K562 (cell line): Measurements from ENCODE around the gene BEST1. TPM values are rescaled to one million over a fixed set of nuclear protein-coding genes. Genes with fewer than 3 reads are reported as not detected.

Experiments
- CREB3L1 ChIP-seq: fragments of 450-650 bp; IDR thresholded peaks from 2 replicates; pipeline ENCODE4 v1.6.1; 2014; ENCODE audit warnings: low read depth, mild to moderate bottlenecking, moderate library complexity, borderline replicate concordance
- GABPB1 ChIP-seq: sonication (generic); formaldehyde crosslinking; IDR thresholded peaks from 2 replicates; pipeline ENCODE4 v1.8.0; 2022; ENCODE audit warnings: mild to moderate bottlenecking, missing genetic modification reagents
- GABPB2 ChIP-seq: fragments of 250-450 bp; sonication (Bioruptor Pico); conservative IDR thresholded peaks from 2 replicates; pipeline ENCODE4 v1.5.1; 2021; ENCODE audit warnings: mild to moderate bottlenecking
- HES1 ChIP-seq: fragments of 450-650 bp; IDR thresholded peaks from 2 replicates; pipeline ENCODE4 v1.6.1; 2016; ENCODE audit warnings: low read depth, mild to moderate bottlenecking, moderate library complexity
- KAT7 ChIP-seq: sonication (generic); formaldehyde crosslinking; IDR thresholded peaks from 2 replicates; pipeline ENCODE4 v1.8.0; 2022; ENCODE audit warnings: missing genetic modification reagents, mild to moderate bottlenecking, borderline replicate concordance
- NFATC3 ChIP-seq: fragments of 450-650 bp; IDR thresholded peaks from 2 replicates; pipeline ENCODE4 v1.6.1; 2017; ENCODE audit warnings: mild to moderate bottlenecking
- NRF1 ChIP-seq, 2 experiments: fragments of 450-650 bp; IDR thresholded peaks in 1 of 2; conservative IDR thresholded peaks in 1 of 2; 2 replicates each; pipeline ENCODE4 v1.6.1; 2014; ENCODE audit warnings: mild to moderate bottlenecking in 2 of 2
- PATZ1 ChIP-seq: fragments of 250-450 bp; sonication (Bioruptor Pico); IDR thresholded peaks from 2 replicates; pipeline ENCODE4 v1.5.0; 2020; ENCODE audit warnings: mild to moderate bottlenecking, borderline replicate concordance
- PML ChIP-seq: IDR thresholded peaks from 2 replicates; pipeline ENCODE4 v1.6.1; 2012; ENCODE audit warnings: low read length, inconsistent platforms
- SPI1 ChIP-seq: IDR thresholded peaks from 2 replicates; pipeline ENCODE4 v1.6.1; 2011; ENCODE audit warnings: low read depth, low read length, control low read depth, borderline replicate concordance
- TAF1 ChIP-seq: IDR thresholded peaks from 2 replicates; pipeline ENCODE4 v1.6.1; 2011; ENCODE audit warnings: mild to moderate bottlenecking, low read length, moderate library complexity; ENCODE audit not compliant: insufficient read depth, control insufficient read depth, severe bottlenecking; ENCODE audit errors: extremely low read depth
- USF2 ChIP-seq: sonication (generic); formaldehyde crosslinking; IDR thresholded peaks from 2 replicates; pipeline ENCODE4 v1.5.0; 2020; ENCODE audit warnings: missing genetic modification reagents
- VEZF1 ChIP-seq: fragments of 200-800 bp; sonication (Bioruptor generic); IDR thresholded peaks from 2 replicates; pipeline ENCODE4 v1.6.1; 2017; ENCODE audit warnings: missing genetic modification characterization, missing compliant biosample characterization
- ZNF274 ChIP-seq: IDR thresholded peaks from 2 replicates; pipeline ENCODE4 v1.6.1; 2011; ENCODE audit warnings: low read depth, mild to moderate bottlenecking, low read length, moderate library complexity, borderline replicate concordance
- ZNF3 ChIP-seq: fragments of 250-450 bp; sonication (Bioruptor Pico); IDR thresholded peaks from 2 replicates; pipeline ENCODE4 v1.5.0; 2021; ENCODE audit warnings: mild to moderate bottlenecking, moderate library complexity
- ZNF57 ChIP-seq: fragments of 450-650 bp; formaldehyde crosslinking; IDR thresholded peaks from 2 replicates; pipeline ENCODE4 v1.4.0; 2020; ENCODE audit warnings: mild to moderate bottlenecking, moderate library complexity
- ZNF764 ChIP-seq: fragments of 250-450 bp; sonication (Bioruptor Pico); IDR thresholded peaks from 2 replicates; pipeline ENCODE4 v1.4.0; 2020; ENCODE audit warnings: low read depth, mild to moderate bottlenecking, moderate library complexity
- polyA plus RNA-seq, 8 experiments: library from polyadenylated mRNA; depleted of rRNA in 4 of 8; stranded (reverse) in 5 of 8; unstranded in 3 of 8; fragments of >200 nt; fragmentation: Nextera tagmentation in 2 of 8; fragmentation: Illumina TruSeq in 1 of 8; extraction: Ambion mirVana in 2 of 8; extraction: Trizol in 1 of 8; gene quantifications; 2 replicates each; pipeline versions ENCODE4 v1.2.1 to v1.2.3, GENCODE V29; 2011 to 2014; ENCODE audit warnings: inconsistent platforms in 1 of 8, missing spikeins in 1 of 8
- total RNA-seq, 7 experiments: library from RNA; depleted of rRNA in 6 of 7; stranded (reverse); fragments of >200 nt in 6 of 7; fragmentation: Illumina TruSeq in 2 of 7; extraction: Trizol in 2 of 7; gene quantifications; 2 replicates each; pipeline versions ENCODE4 v1.2.1 to v1.2.3, GENCODE V29; 2011 to 2021; ENCODE audit warnings: low replicate concordance in 1 of 7
- TF ChIP-seq, protein P1 (sequence below): fragments of 250-450 bp; sonication (Bioruptor Pico); IDR thresholded peaks from 2 replicates; pipeline ENCODE4 v1.4.0; 2020; ENCODE audit warnings: mild to moderate bottlenecking

Gene BEST1
- total and polyA plus RNA-seq, 9 of the 15 experiments (the other 6 are each of a cell fraction or from before 2014, with no cell fraction given): 0.07 to 1.3 (median 0.40) TPM

DNA sequence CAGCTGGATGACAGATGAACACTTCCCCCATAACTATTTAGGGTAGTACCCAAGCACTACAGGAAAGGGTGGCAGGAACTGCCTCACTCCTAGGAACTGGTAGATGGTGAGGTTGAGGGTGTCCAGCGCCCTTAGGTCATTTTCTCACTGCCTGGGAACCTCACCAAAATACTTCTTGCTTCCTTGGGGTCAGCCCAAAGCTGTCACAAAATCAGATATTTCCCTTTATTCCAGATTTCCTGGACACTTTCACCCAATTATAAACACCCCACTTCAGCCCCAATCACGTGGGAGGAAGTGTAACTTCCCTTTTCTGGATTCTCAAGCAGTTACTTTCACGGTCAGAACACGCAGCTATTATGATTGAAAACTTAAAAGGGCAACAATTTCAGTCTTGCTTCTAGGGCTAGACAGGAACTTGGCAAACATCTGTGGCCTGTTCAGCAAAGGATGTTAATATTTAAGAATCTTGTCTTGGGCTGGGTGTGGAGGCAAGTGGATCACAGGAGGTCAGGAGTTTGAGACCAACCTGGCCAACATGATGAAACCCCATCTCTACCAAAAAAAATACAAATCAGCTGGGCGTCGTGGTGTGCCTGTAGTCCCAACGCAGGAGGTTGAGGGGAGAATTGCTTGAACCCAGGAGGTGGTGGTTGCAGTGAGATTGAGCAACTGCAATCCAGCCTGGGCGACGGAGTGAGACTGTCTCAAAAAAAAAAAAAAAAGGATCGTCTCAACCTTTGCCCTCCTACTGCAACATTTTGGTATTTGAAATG, 13.3 kb downstream of the BEST1 start (continued):
- TF ChIP-seq PATZ1 (peak; percentile 23), HES1 (peak; percentile 29; the same call in 1 of the 2 replicates), ZNF3 (CRISPR knock-in tag) (no peak), USF2 (CRISPR knock-in tag) (peak; percentile 74), NRF1 (conservative IDR thresholded peaks at IDR 0.05 in 1 of 2, IDR thresholded peaks at IDR 0.05 in 1 of 2) (peak in 1 of 2 experiments; percentile 20; a peak in 1 of 4 replicates), TAF1 (no peak), GABPB2 (peak; percentile 86; the same call in 1 of the 2 replicates), KAT7 (peak; percentile 61), NFATC3 (peak; percentile 73; the same call in 1 of the 2 replicates), VEZF1 (0 out of 2 replicates have a peak, but pooled peaks have one; percentile 33), PML (peak; percentile 85), SPI1 (peak; percentile 88), ZNF57 (peak; percentile 42; the same call in 1 of the 2 replicates), CREB3L1 (0 out of 2 replicates have a peak, but pooled peaks have one; percentile 7), GABPB1 (CRISPR knock-in tag) (peak; percentile 44), ZNF764 (CRISPR knock-in tag) (peak; percentile 30), ZNF274 (no peak)
- TF ChIP-seq, protein P1, sequence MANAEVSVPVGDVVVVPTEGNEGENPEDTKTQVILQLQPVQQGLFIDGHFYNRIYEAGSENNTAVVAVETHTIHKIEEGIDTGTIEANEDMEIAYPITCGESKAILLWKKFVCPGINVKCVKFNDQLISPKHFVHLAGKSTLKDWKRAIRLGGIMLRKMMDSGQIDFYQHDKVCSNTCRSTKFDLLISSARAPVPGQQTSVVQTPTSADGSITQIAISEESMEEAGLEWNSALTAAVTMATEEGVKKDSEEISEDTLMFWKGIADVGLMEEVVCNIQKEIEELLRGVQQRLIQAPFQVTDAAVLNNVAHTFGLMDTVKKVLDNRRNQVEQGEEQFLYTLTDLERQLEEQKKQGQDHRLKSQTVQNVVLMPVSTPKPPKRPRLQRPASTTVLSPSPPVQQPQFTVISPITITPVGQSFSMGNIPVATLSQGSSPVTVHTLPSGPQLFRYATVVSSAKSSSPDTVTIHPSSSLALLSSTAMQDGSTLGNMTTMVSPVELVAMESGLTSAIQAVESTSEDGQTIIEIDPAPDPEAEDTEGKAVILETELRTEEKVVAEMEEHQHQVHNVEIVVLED (CRISPR knock-in tag): no peak
